Neural progenitor cell (in vitro differentiated cells): ENCODE results near the gene TBL1Y.

Experiments
- CTCF ChIP-seq: fragments of 200-600 bp; sonication (generic); IDR thresholded peaks from 2 replicates; pipeline ENCODE4 v1.5.1; 2017; ENCODE audit warnings: antibody characterized with exemption, mild to moderate bottlenecking
- EZH2 ChIP-seq: fragments of 200-600 bp; sonication (generic); IDR thresholded peaks from 2 replicates; pipeline ENCODE4 v1.6.1; 2017; ENCODE audit warnings: antibody characterized with exemption, mild to moderate bottlenecking, moderate library complexity
- EZH2phosphoT487 ChIP-seq: fragments of 200-600 bp; sonication (generic); IDR thresholded peaks from 2 replicates; pipeline ENCODE4 v1.6.1; 2017; ENCODE audit warnings: antibody characterized with exemption

GRCh38 chrY:7016521-7016920 is 106.0 kb downstream of the TBL1Y start:
- TF ChIP-seq CTCF = no peak
- TF ChIP-seq EZH2 = no peak
- TF ChIP-seq EZH2phosphoT487 = no peak
